NOMO-1 (cell line): ENCODE results near the gene SLC27A2.
A peak's percentile ranks its signal among the peaks of the same experiment; 100 is the strongest.
"Not testable (repeated sequence)": the region's sequence is repeated elsewhere in the genome, so short reads cannot be mapped to it uniquely, and the experiment has no call there.

Experiments used
- DNase-seq, 2 experiments: peaks; one replicate each; lab custom pipeline; 2025; ENCODE audit not compliant: unreplicated experiment in 2 of 2; lab: John Stamatoyannopoulos, UW

SLC27A2 gene

DNA sequence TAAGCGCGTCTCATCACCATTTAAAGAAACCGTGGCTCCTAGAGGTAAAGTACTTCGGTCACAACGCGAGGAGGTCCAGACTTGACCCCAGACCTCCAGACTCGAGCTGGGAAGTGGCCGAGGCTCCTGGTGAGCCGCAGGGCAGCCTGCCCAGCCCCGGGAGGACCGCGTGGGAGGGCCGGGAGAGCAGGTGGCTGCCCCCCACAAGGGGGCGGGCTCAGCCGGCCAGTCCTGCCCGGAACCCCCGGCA lies at the start of gene SLC27A2:
Gene SLC27A2, plus strand, starts transcription at position 228 of the 250 bp plus-strand sequence. CDS start 232 bp downstream, outside the sequence.
- DNase-seq: no peak

DNA sequence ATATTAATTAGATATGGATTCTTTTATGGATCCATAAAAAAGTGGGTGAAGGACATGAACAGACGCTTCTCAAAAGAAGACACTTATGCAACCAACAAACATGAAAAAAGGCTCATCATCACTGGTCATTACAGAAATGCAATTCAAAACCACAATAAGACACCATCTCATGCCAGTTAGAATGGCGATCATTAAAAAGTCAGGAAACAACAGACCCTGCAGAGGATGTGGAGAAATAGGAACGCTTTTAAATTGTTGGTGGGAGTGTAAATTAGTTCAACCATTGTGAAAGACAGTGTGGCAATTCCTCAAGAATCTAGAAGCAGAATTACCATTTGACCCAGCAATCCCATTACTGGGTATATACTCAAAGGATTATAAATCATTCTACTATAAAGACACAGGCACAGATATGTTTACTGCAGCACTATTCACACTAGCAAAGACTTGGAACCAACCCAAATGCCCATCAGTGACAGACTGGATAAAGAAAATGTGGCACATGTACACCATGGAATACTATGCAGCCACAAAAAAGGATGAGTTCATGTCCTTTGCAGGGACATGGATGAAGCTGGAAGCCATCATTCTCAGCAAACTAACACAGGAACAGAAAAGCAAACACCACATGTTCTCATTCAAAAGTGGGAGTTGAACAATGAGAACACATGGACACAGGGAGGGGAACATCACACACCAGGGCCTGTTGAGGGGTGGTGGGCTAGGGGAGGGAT lies 49.6 kb upstream of the SLC27A2 start:
- peak; percentile 73 to 75 for DNase-seq

DNA sequence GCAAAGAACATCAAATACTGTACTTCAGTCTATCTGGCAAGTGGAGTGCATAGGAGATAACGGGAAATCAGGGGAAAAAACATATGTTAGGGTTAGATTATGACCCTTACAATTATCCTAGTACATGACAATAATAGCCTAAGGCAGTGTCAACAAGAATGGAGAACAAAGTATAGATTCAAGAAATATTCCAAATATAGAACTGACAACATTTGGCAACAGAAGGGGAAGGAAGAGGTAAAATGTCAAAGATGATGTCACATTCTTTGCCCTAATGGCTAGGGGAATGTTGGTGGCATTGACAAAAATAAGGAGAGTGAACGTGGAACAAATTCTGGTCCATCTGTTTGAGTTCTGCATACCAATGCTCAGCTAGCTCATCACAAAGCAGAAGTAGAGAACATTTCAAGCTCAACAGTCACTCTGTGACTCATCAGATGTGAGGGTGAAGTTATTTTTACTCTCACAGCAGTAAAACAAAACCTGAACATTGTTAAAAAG lies 47.4 kb upstream of the SLC27A2 start:
- DNase-seq: peak; percentile 60 to 83

DNA sequence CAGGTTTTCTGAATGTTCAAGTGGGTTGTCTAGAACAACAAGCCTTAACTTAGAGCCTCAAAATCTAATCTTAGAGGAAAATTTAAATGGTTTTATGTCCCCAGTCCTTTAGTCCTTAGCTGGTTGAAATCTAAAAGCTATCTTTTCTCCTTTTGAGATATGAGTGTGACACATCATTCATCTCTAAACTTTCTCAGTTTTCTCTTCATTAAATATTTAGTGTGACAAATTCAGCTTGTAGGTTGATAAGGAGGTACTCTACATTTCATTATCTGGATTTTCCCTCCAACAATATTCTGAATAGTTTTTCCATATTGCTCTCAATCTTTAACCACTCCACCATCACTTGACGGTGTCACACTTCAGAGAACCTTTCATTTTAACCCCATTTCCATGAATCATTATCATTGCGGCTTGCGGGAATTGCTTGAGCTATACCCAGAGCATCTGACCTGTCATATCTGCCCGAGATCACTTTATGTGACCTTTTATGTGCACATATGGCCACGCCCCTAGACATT lies 46.9 kb upstream of the SLC27A2 start:
- DNase-seq: peak in 1 of 2 experiments; percentile 38

DNA sequence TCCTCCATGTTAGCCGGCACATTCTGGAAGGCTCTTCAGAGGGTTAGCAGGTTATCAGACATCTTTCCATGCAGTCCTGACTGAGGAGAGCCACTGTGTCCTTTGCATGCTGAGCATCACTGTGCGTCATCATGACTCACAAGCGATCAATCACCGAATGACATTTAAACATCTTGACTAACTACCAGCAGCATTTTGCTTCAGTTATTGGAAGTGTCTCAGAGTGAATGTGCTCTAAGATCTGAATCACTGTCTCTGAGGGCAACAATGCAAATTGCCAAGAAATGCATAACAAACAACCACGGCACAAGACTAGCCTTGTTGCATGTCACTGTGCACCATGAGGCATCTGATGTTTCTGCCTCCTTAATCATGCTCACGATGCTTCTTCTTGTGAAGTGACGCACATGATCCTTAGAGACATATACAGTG lies 44.6 kb upstream of the SLC27A2 start:
- DNase-seq: peak in 1 of 2 experiments; percentile 36

DNA sequence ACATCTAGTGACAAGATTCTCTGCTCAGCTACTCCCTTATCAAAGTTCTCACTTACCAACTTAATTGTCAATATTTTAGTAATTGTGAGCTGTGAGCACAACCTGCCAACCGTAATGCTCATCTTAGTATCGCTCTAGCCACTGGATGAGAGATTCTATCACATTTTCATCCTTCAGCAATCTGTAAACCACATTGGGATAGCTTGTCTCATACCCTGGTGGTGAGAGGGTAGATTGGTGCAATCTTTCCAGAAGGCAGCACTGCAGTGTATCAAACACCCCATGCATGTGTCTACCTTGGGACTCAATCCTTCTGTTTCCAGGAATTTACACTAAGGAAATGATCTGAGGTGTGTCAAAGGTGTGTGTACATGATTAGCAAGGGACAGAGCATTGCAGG lies 44.1 kb upstream of the SLC27A2 start:
- no peak for DNase-seq

DNA sequence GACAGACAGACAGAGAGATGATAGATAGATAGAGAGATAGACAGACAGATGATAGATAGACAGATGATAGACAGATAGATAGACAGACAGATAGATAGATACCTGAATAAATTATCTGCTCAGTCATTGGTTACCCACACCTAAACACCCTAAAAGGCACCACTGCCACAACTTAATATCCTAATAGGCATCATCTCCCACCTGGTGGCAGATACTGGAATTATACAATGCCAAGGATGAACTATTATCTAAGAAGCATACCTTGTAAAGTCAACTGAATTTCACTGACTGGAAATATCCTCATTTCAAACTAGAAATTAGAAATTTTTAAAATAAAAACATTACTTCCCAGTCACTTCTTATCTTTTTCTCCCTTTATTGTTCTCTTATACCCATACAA lies 43.6 kb upstream of the SLC27A2 start:
- DNase-seq: no peak

DNA sequence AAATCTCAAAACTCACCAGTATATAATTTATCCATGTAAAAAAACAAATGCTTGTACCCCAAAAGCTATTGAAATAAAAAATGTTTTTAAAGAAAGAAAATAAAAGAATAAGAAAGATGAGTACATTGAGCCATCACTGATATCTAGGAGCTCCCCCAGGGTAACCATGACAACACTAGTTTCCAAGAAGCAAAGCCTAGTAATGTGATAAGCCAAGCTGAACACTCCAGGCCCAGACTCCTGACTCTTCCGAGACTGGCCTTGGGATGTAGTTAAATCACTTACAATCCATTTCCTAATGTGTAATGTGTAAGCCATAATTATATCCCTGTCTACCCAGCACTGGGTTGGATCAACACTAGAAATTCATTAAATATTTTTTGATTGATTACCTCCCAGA lies 41.9 kb upstream of the SLC27A2 start:
- no peak for DNase-seq

DNA sequence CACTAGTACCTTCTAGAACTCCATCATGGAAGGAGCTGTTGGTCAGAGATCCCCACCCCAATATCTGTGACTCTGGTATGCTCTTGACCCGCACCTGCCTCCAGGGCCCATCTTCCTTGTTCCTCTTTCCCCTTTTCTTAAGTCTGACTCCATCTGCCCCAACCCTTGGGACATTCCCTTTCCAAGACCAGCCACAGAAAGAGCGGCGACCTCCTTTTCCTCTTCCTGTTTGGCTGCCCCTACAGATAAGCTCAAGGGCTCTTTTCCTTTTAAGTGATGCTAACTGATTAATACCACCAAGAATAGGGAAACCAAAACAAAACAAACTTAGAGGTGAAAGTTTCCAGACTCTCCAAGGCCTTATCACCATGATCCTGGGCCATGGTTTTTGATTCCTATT lies 41.0 kb upstream of the SLC27A2 start:
- no peak for DNase-seq

DNA sequence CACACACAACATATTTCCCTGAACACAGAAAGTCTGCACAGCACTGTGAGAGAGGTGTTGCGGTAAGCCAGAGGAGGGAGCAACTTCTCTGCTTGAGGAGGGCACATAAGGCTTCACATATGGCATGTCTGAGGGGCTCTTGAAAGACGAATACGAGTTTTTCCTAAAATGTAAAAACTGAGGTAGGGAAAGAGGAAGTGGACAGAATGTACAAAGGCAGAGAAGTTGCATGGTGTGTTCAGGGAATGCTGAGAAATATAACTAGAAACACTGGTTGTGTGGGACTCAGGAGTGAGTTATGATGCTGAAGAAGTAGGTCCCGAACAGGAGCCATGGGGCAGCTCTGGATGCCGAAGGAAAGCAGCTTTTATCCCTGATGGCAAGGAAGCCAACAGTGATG lies 40.1 kb upstream of the SLC27A2 start:
- DNase-seq: no peak

DNA sequence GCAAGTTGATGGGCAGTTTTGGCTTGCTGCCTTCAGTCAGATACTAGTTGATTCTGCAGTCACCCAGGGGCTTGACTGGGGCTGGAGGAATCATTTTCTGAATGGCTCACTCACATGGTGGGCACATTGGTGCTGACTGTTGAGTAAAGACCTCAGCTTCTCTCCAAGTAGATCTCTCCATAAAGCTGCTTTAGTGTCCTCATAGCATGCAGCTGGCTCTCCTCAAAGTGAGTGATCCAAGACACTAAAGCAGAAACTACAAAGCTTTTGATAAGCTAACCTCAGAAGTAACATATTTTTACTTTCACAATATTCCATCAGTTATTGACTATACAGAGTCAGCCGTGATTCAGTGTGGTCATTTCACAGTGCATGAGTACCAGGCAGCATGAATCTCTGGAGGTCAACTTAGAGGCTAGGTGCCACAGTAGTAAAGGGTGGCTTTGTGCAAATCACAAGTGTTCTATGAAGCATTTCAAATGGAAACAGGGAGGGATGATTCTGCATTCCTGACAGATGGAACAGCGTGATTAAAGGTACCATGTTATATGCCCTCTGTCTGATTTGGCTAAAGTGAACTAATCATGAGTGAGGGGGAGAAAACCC lies 38.6 kb upstream of the SLC27A2 start:
- no peak for DNase-seq

DNA sequence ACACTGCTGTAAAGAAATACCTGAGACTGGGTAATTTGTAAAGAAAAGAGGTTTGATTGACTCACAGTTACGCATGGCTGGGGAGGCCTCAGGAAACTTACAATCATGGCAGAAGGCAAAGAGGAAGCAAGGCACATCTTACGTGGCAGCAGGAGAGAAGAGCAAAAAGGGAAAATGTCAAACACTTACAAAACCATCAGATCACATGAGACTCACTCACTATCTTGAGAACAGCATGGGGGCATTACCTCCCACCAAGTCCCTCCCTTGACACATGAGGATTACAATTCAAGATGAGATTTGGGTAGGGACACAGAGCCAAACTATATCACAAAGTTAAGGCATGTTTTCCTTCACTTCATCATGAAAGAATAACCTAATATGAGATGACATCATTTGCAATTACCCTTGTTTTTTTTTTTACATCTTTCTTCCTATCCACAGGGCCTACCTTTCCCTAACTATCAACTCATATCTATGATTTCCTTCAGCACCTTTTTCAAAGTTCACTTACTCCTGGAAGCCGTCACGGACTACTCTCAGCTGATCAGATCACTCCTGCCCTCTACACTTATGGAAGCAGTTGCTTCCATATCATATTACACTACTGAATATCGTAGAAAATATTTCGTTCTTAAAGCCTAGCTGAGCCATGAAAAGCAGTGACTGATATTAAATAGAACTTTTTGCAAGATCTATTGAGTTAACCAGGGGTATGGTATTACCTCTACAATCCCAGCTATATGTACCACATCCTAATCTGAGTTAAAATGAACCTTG lies 37.5 kb upstream of the SLC27A2 start:
- no peak for DNase-seq

DNA sequence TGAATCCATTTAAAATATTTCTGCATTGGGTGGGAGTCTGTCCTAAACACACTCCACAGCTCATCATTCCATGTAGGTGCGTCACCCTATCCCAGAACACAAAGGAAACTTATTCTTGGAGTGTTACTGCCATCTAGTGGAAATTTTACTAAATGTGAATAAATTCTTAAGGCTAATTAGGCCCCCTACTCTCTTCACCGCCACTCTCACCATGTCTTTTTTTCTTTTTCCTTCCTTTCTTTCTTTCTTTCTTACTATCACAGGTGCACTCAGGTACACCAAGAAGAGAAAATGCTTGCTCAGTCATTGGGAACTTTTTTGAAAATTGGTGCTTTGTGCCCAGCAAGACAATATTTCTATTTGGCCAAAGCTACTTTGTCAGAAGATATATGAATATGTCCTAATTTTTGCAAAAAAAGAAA lies 36.5 kb upstream of the SLC27A2 start:
- peak; percentile 27 to 49 for DNase-seq

DNA sequence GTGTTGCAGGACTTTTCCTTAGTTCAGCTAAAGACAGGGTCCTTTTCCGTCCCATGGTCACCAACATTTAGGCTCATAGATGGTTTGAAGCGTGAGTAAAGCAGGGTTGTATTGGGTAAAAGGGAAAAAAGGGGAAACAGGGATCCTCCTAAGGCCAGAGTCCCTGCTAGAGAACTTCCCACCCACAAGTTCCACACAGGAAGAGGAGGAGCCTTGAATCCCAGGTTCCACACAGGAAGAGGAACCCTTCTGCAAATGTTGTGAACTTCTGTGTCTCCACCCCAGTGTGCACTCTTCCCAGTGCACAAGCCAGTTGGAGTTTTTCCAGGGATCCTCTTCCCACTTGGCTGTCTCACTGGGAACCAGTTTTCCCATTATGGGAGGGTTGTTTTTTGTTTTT lies 35.4 kb upstream of the SLC27A2 start:
- no peak for DNase-seq

DNA sequence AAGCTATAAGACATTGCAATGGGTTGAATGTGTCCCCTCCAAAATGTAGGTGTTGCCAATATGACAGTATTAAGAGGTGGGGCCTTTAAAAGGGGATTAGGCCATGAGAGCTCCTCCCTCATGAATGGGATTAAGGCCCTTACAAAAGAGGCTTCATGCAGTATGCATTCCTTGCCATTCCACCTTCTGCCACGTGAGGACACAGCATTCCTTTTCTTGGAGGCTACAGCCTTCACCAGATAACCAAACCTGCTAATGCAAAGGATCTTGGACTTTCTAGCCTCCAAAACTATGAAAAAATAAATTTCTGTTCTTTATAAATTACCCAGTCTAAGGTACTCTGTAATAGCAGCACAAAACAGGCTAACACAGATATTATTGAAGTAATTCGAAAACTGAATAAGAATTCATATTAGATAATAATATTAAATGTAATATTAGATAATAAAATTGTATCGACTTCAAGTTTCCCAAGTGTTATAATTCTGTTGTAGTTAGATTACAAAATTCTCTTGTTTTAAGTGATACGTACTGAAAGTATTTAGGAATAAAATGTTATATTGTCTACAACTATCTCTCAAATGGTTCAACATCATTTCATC lies 33.5 kb upstream of the SLC27A2 start:
- no peak for DNase-seq

DNA sequence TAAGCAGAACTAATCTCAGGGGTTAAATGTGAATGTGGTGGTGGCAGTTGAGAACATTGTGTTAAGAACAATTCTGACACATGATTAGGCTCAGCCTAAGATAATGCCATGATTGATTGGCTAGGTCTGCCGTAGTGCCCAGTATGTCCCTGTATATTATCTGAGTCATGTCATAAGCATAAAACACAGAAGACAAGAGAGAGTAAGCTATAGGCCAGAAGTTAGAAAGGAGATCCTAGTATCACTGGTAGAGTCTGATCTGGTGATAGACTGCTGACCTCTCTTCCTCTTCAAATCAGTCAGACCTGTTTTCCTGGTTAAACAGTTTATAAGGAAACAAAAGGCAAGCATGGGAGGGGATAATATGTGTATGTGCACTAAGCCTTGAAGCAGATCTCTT lies 32.9 kb upstream of the SLC27A2 start:
- no peak for DNase-seq

DNA sequence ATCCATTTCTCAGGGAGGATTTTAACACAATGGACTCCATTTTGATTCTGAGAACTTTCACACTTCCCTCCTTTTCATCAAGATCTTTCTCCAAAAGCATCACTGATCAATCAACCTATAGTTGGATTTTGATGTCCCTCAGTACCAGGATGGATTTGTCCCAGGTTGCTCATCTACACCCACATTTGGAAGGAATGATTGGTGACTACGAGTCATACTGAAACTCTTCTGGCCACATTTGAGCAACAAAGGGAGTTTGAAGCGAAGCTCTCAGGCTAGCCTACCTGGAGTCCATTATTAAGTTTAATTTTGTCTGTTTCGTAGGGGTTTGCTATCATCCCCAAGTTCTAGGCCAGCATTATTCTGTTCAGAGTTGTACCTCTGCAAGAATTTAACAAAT lies 31.6 kb upstream of the SLC27A2 start:
- no peak for DNase-seq

DNA sequence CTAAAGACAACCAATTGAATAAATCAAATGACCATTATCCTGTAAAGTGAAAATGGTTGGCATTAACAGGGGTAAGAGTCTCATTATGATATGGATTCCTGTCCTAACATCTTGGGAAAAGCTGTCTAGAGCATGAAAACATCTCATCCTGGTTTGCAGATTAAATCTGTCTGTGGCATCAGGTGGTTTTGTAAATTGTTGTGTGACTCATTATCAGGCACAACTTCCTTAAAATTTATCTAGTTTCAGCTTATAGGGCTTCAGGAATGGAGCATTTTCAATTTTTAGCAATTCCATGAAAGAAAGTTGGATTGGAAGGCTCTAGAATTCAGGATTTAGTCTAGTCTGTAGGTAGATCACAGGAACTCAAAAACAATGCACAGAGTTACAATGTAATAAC lies 31.1 kb upstream of the SLC27A2 start:
- no peak for DNase-seq

DNA sequence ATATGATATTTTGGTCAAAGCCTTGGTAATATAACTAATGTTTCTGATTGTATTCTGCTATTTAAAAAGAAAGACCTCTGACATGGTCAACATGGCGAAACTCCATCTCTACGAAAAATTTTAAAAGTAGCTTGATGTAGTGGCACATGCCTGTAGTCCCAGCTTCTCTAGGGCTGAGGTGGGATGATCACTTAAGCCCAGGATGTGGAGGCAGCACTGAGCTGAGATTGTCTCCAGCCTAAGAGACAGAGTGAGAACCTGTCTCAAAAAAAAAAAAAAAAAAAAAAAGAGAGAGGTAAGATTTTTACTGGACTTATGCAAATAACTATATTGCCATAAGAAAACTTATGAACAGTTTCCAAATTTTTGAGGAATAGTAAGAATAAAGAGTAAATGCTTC lies 30.5 kb upstream of the SLC27A2 start:
- no peak for DNase-seq

DNA sequence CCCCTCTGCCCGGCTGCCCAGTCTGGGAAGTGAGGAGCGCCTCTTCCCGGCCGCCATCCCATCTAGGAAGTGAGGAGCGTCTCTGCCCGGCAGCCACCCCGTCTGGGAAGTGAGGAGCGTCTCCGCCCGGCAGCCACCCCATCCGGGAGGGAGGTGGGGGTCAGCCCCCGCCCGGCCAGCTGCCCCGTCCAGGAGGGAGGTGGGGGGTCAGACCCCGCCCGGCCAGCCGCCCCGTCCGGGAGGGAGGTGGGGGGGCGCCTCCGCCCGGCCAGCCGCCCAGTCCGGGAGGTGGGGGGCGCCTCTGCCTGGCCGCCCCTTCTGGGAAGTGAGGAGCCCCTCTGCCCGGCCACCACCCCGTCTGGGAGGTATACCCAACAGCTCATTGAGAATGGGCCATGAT lies 23.8 kb upstream of the SLC27A2 start:
- DNase-seq: not testable (repeated sequence)
